K562 (cell line): Measurements from ENCODE around the gene COL28A1. TPM values are rescaled to one million over a fixed set of nuclear protein-coding genes. Genes with fewer than 3 reads are reported as not detected.

Source experiments
- ATAC-seq: fragments of 200-7000 bp; cut with Tn5 transposase; 3 replicates; pipeline ENCODE4 v1.9.1; 2020; ENCODE audit warnings: moderate library complexity
- BruUV-seq: library from RNA; stranded (reverse); fragments of 400-500 nt; replicated peaks from 2 replicates; lab custom pipeline; 2021; lab: Mats Ljungman, UMichigan
- CTCF ChIA-PET: fragments of 300-600 bp; formaldehyde crosslinking; extraction: SDS; loops from one replicate; lab custom pipeline; 2021; ENCODE audit warnings: low intra/inter-chr PET ratio; lab: Yijun Ruan, JAX
- POLR2A ChIA-PET: fragments of 300-600, 350-650 bp; sonication (Branson Sonifier 250); formaldehyde crosslinking; extraction: SDS; loops from one replicate; lab custom pipeline; 2021; ENCODE audit warnings: antibody characterized with exemption, inconsistent platforms; lab: Yijun Ruan, JAX
- DNase-seq, 4 experiments: peaks; one replicate each; pipeline versions ENCODE4 v3.0.0 to v3.0.0-alpha.2; 2011 to 2018; ENCODE audit warnings: low spot score in 3 of 4, mixed read lengths in 3 of 4; ENCODE audit errors: extremely low read depth in 1 of 4
- FAIRE-seq: peaks from 2 replicates; lab custom pipeline; 2011; peaks lifted over from hg19 to GRCh38; lab: Jason Lieb, UNC
- H2AFZ ChIP-seq: 2 replicates; pipeline ENCODE4 v1.6.0; 2011; ENCODE audit warnings: low read depth, low read length, control low read depth, inconsistent platforms
- H3K27ac ChIP-seq: fragments of 200-600 bp; 3 replicates; pipeline ENCODE4 v1.8.0; 2011; ENCODE audit warnings: low read depth, mild to moderate bottlenecking, control low read depth, inconsistent platforms, low read length, moderate library complexity, mixed read lengths; ENCODE audit errors: extremely low read depth
- H3K27me3 ChIP-seq, 2 experiments: fragments of 300-600 bp in 1 of 2; 2 replicates in 1 of 2; 3 replicates in 1 of 2; pipeline versions ENCODE4 v1.6.0 to v1.8.0; 2011; ENCODE audit warnings: inconsistent platforms in 2 of 2, low read length in 2 of 2, mild to moderate bottlenecking in 1 of 2, mixed read lengths in 1 of 2, moderate library complexity in 1 of 2; ENCODE audit not compliant: control insufficient read depth in 2 of 2, insufficient read depth in 2 of 2
- H3K36me3 ChIP-seq: fragments of 300-600 bp; 3 replicates; pipeline ENCODE4 v1.8.0; 2011; ENCODE audit warnings: mild to moderate bottlenecking, low read length, inconsistent platforms; ENCODE audit not compliant: control insufficient read depth, insufficient read depth
- H3K4me1 ChIP-seq, 2 experiments: fragments of 200-600 bp in 1 of 2; replicated peaks in 1 of 2; 2 replicates in 1 of 2; 3 replicates in 1 of 2; pipeline versions ENCODE4 v1.5.1 to v1.8.0; 2011; ENCODE audit warnings: inconsistent platforms in 2 of 2, low read length in 2 of 2, mild to moderate bottlenecking in 1 of 2, mixed read lengths in 1 of 2, moderate library complexity in 1 of 2; ENCODE audit not compliant: control insufficient read depth in 2 of 2, insufficient read depth in 2 of 2
- H3K4me2 ChIP-seq: 2 replicates; pipeline ENCODE4 v1.6.1; 2011; ENCODE audit warnings: low read length, control low read depth, inconsistent platforms, mixed read lengths; ENCODE audit not compliant: insufficient read depth
- H3K4me3 ChIP-seq: fragments of 200-600 bp; sonication (generic), shearing (Covaris generic); 2 replicates; pipeline ENCODE4 v1.5.1; 2016; ENCODE audit warnings: control low read depth, inconsistent platforms
- H3K79me2 ChIP-seq: fragments of 200-600 bp; 3 replicates; pipeline ENCODE4 v1.8.0; 2011; ENCODE audit warnings: low read length, inconsistent platforms; ENCODE audit not compliant: control insufficient read depth, insufficient read depth
- H3K9ac ChIP-seq, 2 experiments: 2 replicates each; pipeline versions ENCODE4 v1.6.0 to v1.6.1; 2011; ENCODE audit warnings: low read depth in 2 of 2, low read length in 2 of 2, control low read depth in 1 of 2, inconsistent platforms in 1 of 2, mild to moderate bottlenecking in 1 of 2, mixed read lengths in 1 of 2; ENCODE audit not compliant: insufficient read depth in 1 of 2
- H3K9me1 ChIP-seq: one replicate; pipeline ENCODE4 v1.6.0; 2011; ENCODE audit warnings: inconsistent platforms, mild to moderate bottlenecking, low read length, moderate library complexity; ENCODE audit not compliant: control insufficient read depth, insufficient read depth
- H3K9me3 ChIP-seq: replicated peaks from 2 replicates; pipeline ENCODE4 v1.5.1; 2011; ENCODE audit warnings: low read depth, low read length, inconsistent platforms; ENCODE audit not compliant: control insufficient read depth, insufficient read depth
- H4K20me1 ChIP-seq: replicated peaks from 2 replicates; pipeline ENCODE4 v1.6.1; 2011; ENCODE audit warnings: low read length, inconsistent platforms, mixed read lengths; ENCODE audit not compliant: control insufficient read depth, insufficient read depth
- ARID1B ChIP-seq: fragments of 450-650 bp; IDR thresholded peaks from 2 replicates; pipeline ENCODE4 v1.6.1; 2016; ENCODE audit warnings: antibody characterized with exemption, mild to moderate bottlenecking, inconsistent platforms
- ILK ChIP-seq: fragments of 450-650 bp; IDR thresholded peaks from 2 replicates; pipeline ENCODE4 v1.6.1; 2016; ENCODE audit warnings: missing genetic modification characterization, low read depth, mild to moderate bottlenecking, missing compliant biosample characterization, moderate library complexity, borderline replicate concordance
- MEF2A ChIP-seq: IDR thresholded peaks from 2 replicates; pipeline ENCODE4 v1.6.1; 2011; ENCODE audit warnings: low read depth, mild to moderate bottlenecking, low read length, moderate library complexity; ENCODE audit not compliant: control insufficient read depth
- ZNF764 ChIP-seq: fragments of 250-450 bp; sonication (Bioruptor Pico); IDR thresholded peaks from 2 replicates; pipeline ENCODE4 v1.4.0; 2020; ENCODE audit warnings: low read depth, mild to moderate bottlenecking, moderate library complexity
- ZNF785 ChIP-seq: fragments of 250-450 bp; sonication (Bioruptor Pico); IDR thresholded peaks from 2 replicates; pipeline ENCODE4 v1.4.0; 2020; ENCODE audit warnings: mild to moderate bottlenecking
- ZZZ3 ChIP-seq: fragments of 450-650 bp; IDR thresholded peaks from 2 replicates; pipeline ENCODE4 v1.6.1; 2016; ENCODE audit warnings: antibody characterized with exemption, mild to moderate bottlenecking, moderate library complexity
- WGBS: fragments of 100-300 bp; shearing (Covaris generic); methylation state at CpG from one replicate; pipeline ENCODE4 v1.1.6; 2016; ENCODE audit warnings: low coverage, mixed read lengths; ENCODE audit not compliant: insufficient coverage; ENCODE audit errors: missing lambda C conversion rate; 5-methylcytosine and 5-hydroxymethylcytosine counted together
- in situ Hi-C: fragments of 300-500 bp; cut with MboI; formaldehyde crosslinking; loops from 4 replicates; pipeline ENCODE4 v1.15.0; 2018; ENCODE audit warnings: inconsistent platforms, mixed read lengths
- intact Hi-C: fragments of 100-400 bp; cut with micrococcal nuclease; formaldehyde crosslinking; loops from 2 replicates; pipeline ENCODE4 v1.14.2; 2022
- polyA plus RNA-seq, 8 experiments: library from polyadenylated mRNA; depleted of rRNA in 4 of 8; stranded (reverse) in 5 of 8; unstranded in 3 of 8; fragments of >200 nt; fragmentation: Nextera tagmentation in 2 of 8; fragmentation: Illumina TruSeq in 1 of 8; extraction: Ambion mirVana in 2 of 8; extraction: Trizol in 1 of 8; gene quantifications; 2 replicates each; pipeline versions ENCODE4 v1.2.1 to v1.2.3, GENCODE V29; 2011 to 2014; ENCODE audit warnings: inconsistent platforms in 1 of 8, missing spikeins in 1 of 8
- total RNA-seq, 7 experiments: library from RNA; depleted of rRNA in 6 of 7; stranded (reverse); fragments of >200 nt in 6 of 7; fragmentation: Illumina TruSeq in 2 of 7; extraction: Trizol in 2 of 7; gene quantifications; 2 replicates each; pipeline versions ENCODE4 v1.2.1 to v1.2.3, GENCODE V29; 2011 to 2021; ENCODE audit warnings: low replicate concordance in 1 of 7
- TF ChIP-seq, protein P1 (sequence below): IDR thresholded peaks from 3 replicates; pipeline ENCODE4 v1.6.1; 2011; ENCODE audit warnings: borderline replicate concordance, mild to moderate bottlenecking, moderate library complexity; ENCODE audit not compliant: insufficient read length; ENCODE audit errors: extremely low read depth

The COL28A1 gene
- total and polyA plus RNA-seq, 9 of the 15 experiments (the other 6 are each of a cell fraction or from before 2014, with no cell fraction given), result 0.03 to 0.13 (median 0.05) TPM; not detected in 3

DNA sequence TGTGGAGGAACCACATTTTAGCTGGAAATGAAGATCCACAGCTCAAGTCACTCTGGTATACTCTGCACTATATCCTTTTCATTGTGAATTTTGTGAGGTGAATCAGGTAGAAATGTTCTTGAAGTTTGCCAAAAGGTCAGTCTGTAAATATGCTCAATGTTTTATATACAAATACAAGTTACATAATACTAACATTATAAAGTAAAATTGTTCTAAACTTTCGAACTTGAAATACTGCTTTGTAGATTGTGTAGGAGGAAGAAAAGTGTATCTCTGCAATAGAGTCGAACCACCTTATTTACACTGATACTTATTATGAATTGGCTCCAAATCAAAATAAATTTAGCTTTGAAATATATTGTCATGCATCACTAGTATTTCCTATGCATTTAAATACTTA, 38.0 kb upstream of the COL28A1 start:
- no peak for DNase-seq
- Histone ChIP-seq H3K4me2 (no peak overlapping the region), H2AFZ (no peak overlapping the region), H3K9me1 (no peaks in the 10 kb centered on the region), H3K4me3 (no peak overlapping the region)
- WGBS, result 96% methylated on average over 2 of the region's 2 CpGs
- in situ Hi-C loops, result no loop called here
- CTCF ChIA-PET, result interaction anchor here (0.6 kb wide), 1 partner anchor 497 kb away, joined by 3 read pairs; no protein-coding TSS in a partner anchor
- TF ChIP-seq ZNF764 (CRISPR knock-in tag) (no peak), ARID1B (no peak), MEF2A (no peak), ZZZ3 (no peak), ILK (no peak), ZNF785 (CRISPR knock-in tag) (no peak)
- TF ChIP-seq, protein P1, sequence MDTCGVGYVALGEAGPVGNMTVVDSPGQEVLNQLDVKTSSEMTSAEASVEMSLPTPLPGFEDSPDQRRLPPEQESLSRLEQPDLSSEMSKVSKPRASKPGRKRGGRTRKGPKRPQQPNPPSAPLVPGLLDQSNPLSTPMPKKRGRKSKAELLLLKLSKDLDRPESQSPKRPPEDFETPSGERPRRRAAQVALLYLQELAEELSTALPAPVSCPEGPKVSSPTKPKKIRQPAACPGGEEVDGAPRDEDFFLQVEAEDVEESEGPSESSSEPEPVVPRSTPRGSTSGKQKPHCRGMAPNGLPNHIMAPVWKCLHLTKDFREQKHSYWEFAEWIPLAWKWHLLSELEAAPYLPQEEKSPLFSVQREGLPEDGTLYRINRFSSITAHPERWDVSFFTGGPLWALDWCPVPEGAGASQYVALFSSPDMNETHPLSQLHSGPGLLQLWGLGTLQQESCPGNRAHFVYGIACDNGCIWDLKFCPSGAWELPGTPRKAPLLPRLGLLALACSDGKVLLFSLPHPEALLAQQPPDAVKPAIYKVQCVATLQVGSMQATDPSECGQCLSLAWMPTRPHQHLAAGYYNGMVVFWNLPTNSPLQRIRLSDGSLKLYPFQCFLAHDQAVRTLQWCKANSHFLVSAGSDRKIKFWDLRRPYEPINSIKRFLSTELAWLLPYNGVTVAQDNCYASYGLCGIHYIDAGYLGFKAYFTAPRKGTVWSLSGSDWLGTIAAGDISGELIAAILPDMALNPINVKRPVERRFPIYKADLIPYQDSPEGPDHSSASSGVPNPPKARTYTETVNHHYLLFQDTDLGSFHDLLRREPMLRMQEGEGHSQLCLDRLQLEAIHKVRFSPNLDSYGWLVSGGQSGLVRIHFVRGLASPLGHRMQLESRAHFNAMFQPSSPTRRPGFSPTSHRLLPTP, result no peak
- TF ChIP-seq, all 486 proteins: peak for 0
- Histone ChIP-seq H3K27me3 (no peaks in the 10 kb centered on the region), H3K36me3 (peaks cover 60% of the 10 kb centered on the region), H4K20me1 (no peaks in the 10 kb centered on the region), H3K9ac (no peak overlapping the region), H3K79me2 (peaks cover 53% of the 10 kb centered on the region), H3K9me3 (no peaks in the 10 kb centered on the region), H3K27ac (no peak overlapping the region), H3K4me1 (peaks cover 0 to 4% of the 10 kb centered on the region in 2 experiments; a peak in 1 of 5 replicates)
- FAIRE-seq, result no peak
- POLR2A ChIA-PET, result no interaction called here
- intact Hi-C loops, result no loop called here
- no peak for ATAC-seq
- BruUV-seq, result no TSS peak
